ENCODE results near the gene RDX. TPM values are rescaled to one million over a fixed set of nuclear protein-coding genes. Genes with fewer than 3 reads are reported as not detected.

RDX gene
- total RNA-seq, 1 experiment from 2014 or later, result 131 TPM

GRCh38 chr11:110268441-110268840, 28.0 kb downstream of the RDX start (continued):
- no peak for TF ChIP-seq CTCF (IDR thresholded peaks at IDR 0.05 in 2 of 3, conservative IDR thresholded peaks at IDR 0.05 in 1 of 3; ENCODE audit: borderline replicate concordance in 1 of 3, insufficient read depth in 1 of 3, low read depth in 2 of 3, low read length in 2 of 3)

- Histone ChIP-seq H3K27me3 (ENCODE audit: insufficient read depth, low read length) (no peaks in the 10 kb centered on the region), H3K9me3 (ENCODE audit: control insufficient read depth in 1 of 2, insufficient read depth in 1 of 2, low read depth in 1 of 2, low read length in 2 of 2) (no peaks in the 10 kb centered on the region), H3K9me2 (ENCODE audit: insufficient read depth) (no peaks in the 10 kb centered on the region), H3K4me3 (replicated peaks in 1 of 2; ENCODE audit: low read depth in 1 of 2, low read length in 2 of 2) (no peak overlapping the region), H3K4me1 (ENCODE audit: control insufficient read depth in 1 of 2, insufficient read depth in 2 of 2, low read length in 2 of 2) (no peaks in the 10 kb centered on the region), H4K20me1 (ENCODE audit: insufficient read depth) (no peaks in the 10 kb centered on the region), H3K27ac (ENCODE audit: low read depth, low read length) (no peak overlapping the region), H3K9ac (ENCODE audit: low read length) (no peak overlapping the region), H3K4me2 (ENCODE audit: low read length) (no peak overlapping the region), H2AFZ (ENCODE audit: low read depth, low read length, poor library complexity, severe bottlenecking) (no peak overlapping the region), H3K36me3 (ENCODE audit: control insufficient read depth in 1 of 2, insufficient read depth in 2 of 2, low read length in 2 of 2) (peaks cover 9 to 20% of the 10 kb centered on the region in 2 experiments; a peak in 3 of 4 replicates), H3K79me2 (ENCODE audit: insufficient read depth, low read length) (peaks cover 46% of the 10 kb centered on the region)
- POLR2A ChIA-PET, result no interaction called here
- ATAC-seq (no peak), DNase-seq (ENCODE audit: low read depth, low spot score) (no peak)
- no TSS peak for BruUV-seq (replicated peaks)
- CTCF ChIA-PET, result no interaction called here
- RAD21 ChIA-PET (ENCODE audit: low non-redundant PET in 1 of 2, low total read pairs in 2 of 2, uncharacterized antibody in 2 of 2, unreplicated experiment in 2 of 2), result no interaction called here
- intact Hi-C loops (cut with micrococcal nuclease), result no loop called here
- TF ChIP-seq MAX (IDR thresholded peaks at IDR 0.05) (no peak), EZH2 (IDR thresholded peaks at IDR 0.05) (no peak), SP1 (IDR thresholded peaks at IDR 0.05; ENCODE audit: low read depth) (no peak), RAD21 (IDR thresholded peaks at IDR 0.05; ENCODE audit: low read depth) (no peak), CTCF (IDR thresholded peaks at IDR 0.05 in 2 of 3, conservative IDR thresholded peaks at IDR 0.05 in 1 of 3; ENCODE audit: borderline replicate concordance in 1 of 3, insufficient read depth in 1 of 3, low read depth in 2 of 3, low read length in 2 of 3) (no peak), ZBTB33 (IDR thresholded peaks at IDR 0.05; ENCODE audit: extremely low read depth, insufficient replicate concordance, low read length) (no peak), FOSL1 (IDR thresholded peaks at IDR 0.05; ENCODE audit: low read depth) (no peak), JUND (IDR thresholded peaks at IDR 0.05) (no peak), CEBPB (IDR thresholded peaks at IDR 0.05; ENCODE audit: low read depth) (no peak), TCF7L2 (IDR thresholded peaks at IDR 0.05; ENCODE audit: borderline replicate concordance, extremely low read depth, insufficient read depth, insufficient read length) (no peak), ELF1 (IDR thresholded peaks at IDR 0.05; ENCODE audit: borderline replicate concordance, low read depth) (no peak), POLR2AphosphoS5 (IDR thresholded peaks at IDR 0.05; ENCODE audit: low read depth, low read length) (no peak), EGR1 (IDR thresholded peaks at IDR 0.05; ENCODE audit: low read depth) (no peak), REST (IDR thresholded peaks at IDR 0.05; ENCODE audit: low read depth) (no peak), EZH2phosphoT487 (IDR thresholded peaks at IDR 0.05; ENCODE audit: borderline replicate concordance) (no peak)
These were observed 34.4 kb downstream of the RDX start for GRCh38 chr11:110262072-110262403.
